Trophoblast cell (in vitro differentiated cells and primary cell): ENCODE results near the gene FAM90A1.
"Not testable (repeated sequence)": the region's sequence is repeated elsewhere in the genome, so short reads cannot be mapped to it uniquely, and the experiment has no call there.

Experiments used
- DNase-seq, 2 donors: peaks; one replicate each; pipeline ENCODE4 v3.0.0-alpha.2; 2016
- H2AFZ ChIP-seq: 2 replicates; pipeline ENCODE4 v1.6.1; 2013; ENCODE audit warnings: low read length, moderate library complexity, mild to moderate bottlenecking; ENCODE audit not compliant: insufficient read depth, poor library complexity
- H2AK5ac ChIP-seq: 2 replicates; pipeline ENCODE4 v1.6.1; 2013; ENCODE audit warnings: mild to moderate bottlenecking, low read length
- H2BK120ac ChIP-seq: 2 replicates; pipeline ENCODE4 v1.6.1; 2013; ENCODE audit warnings: low read length, mild to moderate bottlenecking, moderate library complexity; ENCODE audit not compliant: insufficient read depth, poor library complexity
- H2BK12ac ChIP-seq: 2 replicates; pipeline ENCODE4 v1.6.1; 2013; ENCODE audit warnings: mild to moderate bottlenecking, low read length, moderate library complexity
- H2BK5ac ChIP-seq: 2 replicates; pipeline ENCODE4 v1.6.1; 2013; ENCODE audit warnings: low read length, low read depth, moderate library complexity, mild to moderate bottlenecking; ENCODE audit not compliant: poor library complexity
- H3K14ac ChIP-seq: 2 replicates; pipeline ENCODE4 v1.6.1; 2013; ENCODE audit warnings: mild to moderate bottlenecking, low read length
- H3K18ac ChIP-seq: 2 replicates; pipeline ENCODE4 v1.6.1; 2013; ENCODE audit warnings: mild to moderate bottlenecking, low read length
- H3K23ac ChIP-seq: 2 replicates; pipeline ENCODE4 v1.6.1; 2013; ENCODE audit warnings: low read length
- H3K27ac ChIP-seq: 2 replicates; pipeline ENCODE4 v1.5.1; 2013; ENCODE audit warnings: low read depth, mild to moderate bottlenecking, inconsistent platforms, low read length, moderate library complexity
- H3K27me3 ChIP-seq: 2 replicates; pipeline ENCODE4 v1.6.1; 2013; ENCODE audit warnings: inconsistent platforms, mild to moderate bottlenecking, low read length, moderate library complexity; ENCODE audit not compliant: insufficient read depth
- H3K36me3 ChIP-seq, 2 experiments: 1 replicate in 1 of 2; 2 replicates in 1 of 2; pipeline ENCODE4 v1.6.1; 2013; ENCODE audit warnings: low read length in 2 of 2, mild to moderate bottlenecking in 2 of 2, moderate library complexity in 1 of 2; ENCODE audit not compliant: insufficient read depth in 2 of 2, control insufficient read depth in 1 of 2
- H3K4ac ChIP-seq: 2 replicates; pipeline ENCODE4 v1.6.1; 2013; ENCODE audit warnings: low read depth, mild to moderate bottlenecking, low read length, moderate library complexity
- H3K4me1 ChIP-seq, 2 experiments: 1 replicate in 1 of 2; 2 replicates in 1 of 2; pipeline ENCODE4 v1.6.1; 2013; ENCODE audit warnings: low read length in 2 of 2, mild to moderate bottlenecking in 2 of 2, moderate library complexity in 1 of 2; ENCODE audit not compliant: insufficient read depth in 2 of 2, control insufficient read depth in 1 of 2
- H3K4me2 ChIP-seq: 2 replicates; pipeline ENCODE4 v1.6.1; 2013; ENCODE audit warnings: inconsistent platforms, mild to moderate bottlenecking, low read length, moderate library complexity
- H3K4me3 ChIP-seq: 2 replicates; pipeline ENCODE4 v1.5.1; 2013; ENCODE audit warnings: mild to moderate bottlenecking, low read depth, low read length, inconsistent platforms
- H3K79me1 ChIP-seq: one replicate; pipeline ENCODE4 v1.6.1; 2013; ENCODE audit warnings: low read length
- H3K79me2 ChIP-seq: 2 replicates; pipeline ENCODE4 v1.6.1; 2013; ENCODE audit warnings: low read length, mild to moderate bottlenecking; ENCODE audit not compliant: control insufficient read depth, insufficient read depth, poor library complexity
- H3K9ac ChIP-seq: 2 replicates; pipeline ENCODE4 v1.6.1; 2013; ENCODE audit warnings: mild to moderate bottlenecking, low read length
- H3K9me3 ChIP-seq: 2 replicates; pipeline ENCODE4 v1.6.1; 2013; ENCODE audit warnings: low read depth, mild to moderate bottlenecking, control low read depth, inconsistent platforms, low read length; ENCODE audit not compliant: insufficient read depth
- H4K12ac ChIP-seq: 2 replicates; pipeline ENCODE4 v1.6.1; 2013; ENCODE audit warnings: low read depth, mild to moderate bottlenecking, low read length, moderate library complexity
- H4K8ac ChIP-seq: 2 replicates; pipeline ENCODE4 v1.6.1; 2013; ENCODE audit warnings: low read depth, mild to moderate bottlenecking, low read length, moderate library complexity
- H4K91ac ChIP-seq: one replicate; pipeline ENCODE4 v1.6.1; 2013; ENCODE audit warnings: low read depth, mild to moderate bottlenecking, low read length, moderate library complexity
- WGBS: extraction: QIAGEN DNeasy Blood & Tissue Kit; methylation state at CpG from one replicate; pipeline ENCODE4 v1.1.7; 2013; ENCODE audit warnings: missing lambda C conversion rate; ENCODE audit not compliant: insufficient read length, insufficient coverage; ENCODE audit errors: extremely low coverage; 5-methylcytosine and 5-hydroxymethylcytosine counted together

FAM90A1 gene

DNA sequence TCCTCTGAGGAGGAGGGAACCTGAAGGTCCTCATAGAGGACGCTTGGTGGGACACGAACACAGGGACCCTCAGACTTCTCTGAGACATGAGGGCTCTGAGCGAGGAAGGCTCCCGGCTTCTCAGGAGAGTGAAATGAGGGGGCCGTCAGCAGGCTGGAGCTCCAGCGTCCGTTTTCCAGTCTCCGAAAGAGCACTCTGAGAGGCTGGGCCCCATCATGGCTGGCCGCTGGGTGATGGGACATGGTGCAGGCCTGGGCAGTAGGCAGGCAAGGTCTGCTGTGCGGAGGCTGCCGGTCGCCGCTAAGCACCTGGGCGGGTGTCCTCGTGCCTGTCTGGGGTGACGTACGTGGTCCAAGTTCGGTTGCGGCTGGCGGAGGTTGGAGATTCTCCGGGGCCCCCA, 5.6 kb downstream of the FAM90A1 start:
- H3K9ac ChIP-seq, H3K4me3 ChIP-seq, H3K79me2 ChIP-seq, DNase-seq, H3K23ac ChIP-seq, H2AK5ac ChIP-seq, H2BK120ac ChIP-seq, H3K14ac ChIP-seq, H3K4me1 ChIP-seq, H3K4ac ChIP-seq, H4K91ac ChIP-seq, H3K18ac ChIP-seq, H3K4me2 ChIP-seq, H3K36me3 ChIP-seq, H3K27me3 ChIP-seq, H4K8ac ChIP-seq, H2BK5ac ChIP-seq, H2AFZ ChIP-seq, H4K12ac ChIP-seq, H3K27ac ChIP-seq, H3K79me1 ChIP-seq, H2BK12ac ChIP-seq, H3K9me3 ChIP-seq: not testable (repeated sequence)
- no CpG with 5 or more reads among the region's 21 CpGs for WGBS

DNA sequence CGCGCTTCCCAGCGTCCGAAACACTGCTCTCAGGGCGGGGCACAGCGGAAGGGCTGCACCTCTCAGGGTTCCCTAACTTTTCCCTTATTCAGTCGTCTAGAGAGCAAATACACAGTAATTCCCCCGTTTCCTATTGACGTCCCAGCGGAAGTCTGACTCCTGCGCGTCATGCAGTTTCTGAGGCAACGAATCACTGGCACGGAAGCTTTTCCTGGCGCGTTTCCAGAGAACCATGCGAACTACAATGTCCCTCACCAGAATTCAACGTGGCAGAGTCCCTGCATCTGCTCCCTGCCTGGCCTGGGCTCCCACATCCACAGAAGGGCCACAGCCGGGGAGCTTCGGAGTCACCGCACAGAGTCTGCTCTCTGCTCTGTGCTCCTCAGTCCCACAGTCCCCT, 6.0 kb downstream of the FAM90A1 start:
- H2BK5ac ChIP-seq, H3K4me2 ChIP-seq, H3K9ac ChIP-seq, DNase-seq, H3K14ac ChIP-seq, H3K27ac ChIP-seq, H2BK120ac ChIP-seq, H3K23ac ChIP-seq, H3K9me3 ChIP-seq, H4K8ac ChIP-seq, H3K36me3 ChIP-seq, H4K91ac ChIP-seq, H2AFZ ChIP-seq, H3K4ac ChIP-seq, H3K4me1 ChIP-seq, H3K18ac ChIP-seq, H3K4me3 ChIP-seq, H3K27me3 ChIP-seq, H3K79me2 ChIP-seq, H3K79me1 ChIP-seq, H2BK12ac ChIP-seq, H2AK5ac ChIP-seq, H4K12ac ChIP-seq: not testable (repeated sequence)
- no CpG with 5 or more reads among the region's 21 CpGs for WGBS

DNA sequence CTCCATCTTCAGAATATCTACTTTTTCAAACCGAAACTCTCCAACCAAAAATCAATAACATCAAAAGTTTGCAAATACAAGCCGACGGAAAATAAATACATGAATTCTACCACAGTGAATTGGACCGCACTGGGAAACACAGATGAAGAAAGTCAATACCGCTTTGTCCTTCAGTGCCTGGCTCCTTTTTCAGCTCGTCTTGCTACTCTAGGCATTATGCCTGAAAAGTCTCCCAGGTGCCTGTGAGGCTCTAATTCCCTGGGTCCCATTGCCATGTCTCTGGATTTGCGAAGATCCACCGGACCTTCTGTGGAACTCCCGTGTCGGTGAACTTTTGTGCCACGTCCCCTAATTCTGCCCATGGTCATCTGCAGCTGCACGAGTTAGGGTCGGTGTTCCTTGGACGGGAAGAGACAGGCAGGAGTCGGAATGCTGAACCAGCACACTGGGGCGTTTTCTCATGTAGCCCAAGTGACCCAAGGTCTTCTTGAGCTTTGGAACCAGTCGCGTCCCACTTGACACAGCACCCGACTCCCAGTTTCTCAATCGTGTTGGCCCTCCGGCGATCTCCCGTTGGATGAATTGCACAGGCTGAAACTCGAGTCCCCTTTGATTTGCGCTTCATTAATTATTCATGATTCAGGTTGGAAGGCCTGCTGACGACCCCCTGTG, 8.6 kb downstream of the FAM90A1 start:
- H3K4ac ChIP-seq, H2BK5ac ChIP-seq, H3K9ac ChIP-seq, H4K91ac ChIP-seq, H2BK12ac ChIP-seq, H2AFZ ChIP-seq, H3K9me3 ChIP-seq, H3K4me2 ChIP-seq, H4K8ac ChIP-seq, H3K4me1 ChIP-seq, H3K4me3 ChIP-seq, H3K36me3 ChIP-seq, H3K79me2 ChIP-seq, H3K14ac ChIP-seq, H2AK5ac ChIP-seq, H3K79me1 ChIP-seq, H2BK120ac ChIP-seq, H3K27me3 ChIP-seq, DNase-seq, H3K18ac ChIP-seq, H4K12ac ChIP-seq, H3K23ac ChIP-seq, H3K27ac ChIP-seq: not testable (repeated sequence)
- no CpG with 5 or more reads among the region's 26 CpGs for WGBS

DNA sequence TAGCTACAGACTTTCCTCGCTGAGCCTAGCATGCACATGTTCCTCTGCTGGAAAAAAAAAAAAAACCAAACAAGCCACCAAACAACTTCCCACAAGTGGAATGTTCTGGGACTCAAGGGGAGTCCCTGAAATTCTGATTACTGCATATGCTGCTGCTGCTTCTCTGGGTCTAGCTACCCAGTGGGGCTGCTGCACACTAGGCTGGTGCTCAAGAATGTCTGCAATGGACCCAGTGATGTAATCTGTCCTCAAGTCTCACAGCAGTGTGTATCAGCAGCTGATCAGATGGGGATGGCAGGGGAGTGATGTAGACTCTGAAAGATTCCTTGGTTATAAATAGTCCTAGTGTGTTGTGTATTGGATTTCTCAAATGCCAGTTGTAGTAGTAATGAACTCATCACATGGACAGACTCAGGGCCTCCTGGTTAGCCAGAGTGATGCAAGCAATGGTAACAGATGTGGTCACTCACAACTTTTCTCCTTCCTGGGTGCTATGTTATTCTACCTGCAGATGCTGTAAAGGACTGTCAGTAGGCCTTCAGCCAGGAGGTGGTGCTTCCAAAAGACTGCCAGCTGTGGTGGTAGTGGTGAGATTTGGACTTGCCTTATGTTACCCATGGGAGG, 29.6 kb downstream of the FAM90A1 start:
- not testable (repeated sequence) for H3K18ac ChIP-seq, H3K9me3 ChIP-seq, H2BK5ac ChIP-seq, H2BK120ac ChIP-seq, H3K36me3 ChIP-seq, H3K27ac ChIP-seq, H4K91ac ChIP-seq, H3K27me3 ChIP-seq, H3K4me1 ChIP-seq, H2AFZ ChIP-seq, H3K14ac ChIP-seq, H3K9ac ChIP-seq, H3K23ac ChIP-seq, H3K4ac ChIP-seq, H2BK12ac ChIP-seq, H3K79me2 ChIP-seq, H4K12ac ChIP-seq, H4K8ac ChIP-seq, H3K4me3 ChIP-seq, H2AK5ac ChIP-seq, H3K79me1 ChIP-seq, H3K4me2 ChIP-seq
- peak; percentile 2 to 27 for DNase-seq
- WGBS = no CpG with 5 or more reads among the region's 1 CpG
